NCI-H2107 treated with DMSO at 0.1 percent for 48 hours (cell line): ENCODE measurements around the gene MRPL37.
"Not testable (repeated sequence)": the region's sequence is repeated elsewhere in the genome, so short reads cannot be mapped to it uniquely, and the experiment has no call there.

ENCODE experiments used
- DNase-seq: peaks from one replicate; lab custom pipeline; 2025; ENCODE audit not compliant: unreplicated experiment; lab: John Stamatoyannopoulos, UW

The MRPL37 gene

DNA sequence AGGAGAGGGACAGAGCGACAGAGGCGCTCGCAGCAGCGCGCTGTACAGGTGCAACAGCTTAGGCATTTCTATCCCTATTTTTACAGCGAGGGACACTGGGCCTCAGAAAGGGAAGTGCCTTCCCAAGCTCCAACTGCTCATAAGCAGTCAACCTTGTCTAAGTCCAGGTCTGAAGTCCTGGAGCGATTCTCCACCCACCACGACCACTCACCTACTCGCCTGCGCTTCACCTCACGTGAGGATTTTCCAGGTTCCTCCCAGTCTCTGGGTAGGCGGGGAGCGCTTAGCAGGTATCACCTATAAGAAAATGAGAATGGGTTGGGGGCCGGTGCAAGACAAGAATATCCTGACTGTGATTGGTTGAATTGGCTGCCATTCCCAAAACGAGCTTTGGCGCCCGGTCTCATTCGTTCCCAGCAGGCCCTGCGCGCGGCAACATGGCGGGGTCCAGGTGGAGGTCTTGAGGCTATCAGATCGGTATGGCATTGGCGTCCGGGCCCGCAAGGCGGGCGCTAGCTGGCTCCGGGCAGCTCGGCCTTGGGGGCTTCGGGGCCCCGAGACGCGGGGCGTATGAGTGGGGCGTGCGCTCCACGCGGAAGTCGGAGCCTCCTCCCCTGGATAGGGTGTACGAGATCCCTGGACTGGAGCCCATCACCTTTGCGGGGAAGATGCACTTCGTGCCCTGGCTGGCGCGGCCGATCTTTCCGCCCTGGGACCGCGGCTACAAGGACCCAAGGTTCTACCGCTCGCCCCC, at the start of gene MRPL37, which contains the start of gene CYB5RL:
Gene MRPL37, plus strand, starts transcription at position 403 of the 754 bp plus-strand sequence. Its CDS starts 77 bp downstream, at position 480.
Gene CYB5RL, minus strand, starts transcription at position 266 of the 754 bp plus-strand sequence. CDS start 4,414 bp downstream, outside the sequence.
- DNase-seq: peak; percentile 99

DNA sequence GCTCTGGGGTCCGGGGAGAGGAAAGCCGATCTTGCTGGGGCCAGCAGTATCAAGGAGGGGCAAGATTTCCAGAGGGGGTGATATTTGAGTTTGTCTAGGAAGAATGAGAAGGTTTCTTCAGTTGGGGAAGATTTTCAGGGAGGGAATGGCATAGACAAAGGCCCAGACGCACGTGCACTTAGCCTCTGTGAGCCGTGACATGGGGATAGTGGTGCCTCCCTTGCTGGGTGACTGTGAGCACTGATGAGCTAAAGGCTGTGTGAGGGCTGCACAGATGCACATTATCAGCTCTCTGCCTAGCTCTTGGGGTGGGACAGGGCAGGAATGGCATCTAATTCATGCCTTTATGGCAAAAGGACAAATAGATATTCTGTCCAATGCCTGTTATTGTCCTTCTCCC, 49.0 kb upstream of the MRPL37 start:
- DNase-seq: no peak

DNA sequence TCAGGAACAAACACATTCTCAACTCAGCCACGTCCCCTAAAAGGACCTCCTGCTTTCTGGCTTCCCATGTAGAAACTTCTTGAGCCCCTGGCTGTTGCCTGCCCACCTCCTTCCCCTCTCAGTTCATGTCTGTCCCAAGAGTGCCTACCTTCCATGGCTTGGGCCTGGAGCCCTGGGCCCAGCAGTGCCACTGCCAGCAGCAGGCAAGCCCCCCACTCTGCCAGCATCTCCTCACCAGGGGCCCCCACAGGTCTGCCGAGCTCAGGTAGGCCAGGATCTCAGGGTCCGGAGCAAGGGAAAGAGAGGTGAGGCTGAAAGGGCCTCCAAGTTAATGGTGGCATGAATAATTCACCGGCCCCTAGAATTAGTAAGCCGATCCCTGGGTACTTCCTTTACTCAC, 47.3 kb upstream of the MRPL37 start, which contains the start of gene CDCP2:
Gene CDCP2, minus strand, starts transcription at position 305 of the 400 bp plus-strand sequence. Its CDS starts 78 bp downstream, at position 227.
- DNase-seq: no peak

DNA sequence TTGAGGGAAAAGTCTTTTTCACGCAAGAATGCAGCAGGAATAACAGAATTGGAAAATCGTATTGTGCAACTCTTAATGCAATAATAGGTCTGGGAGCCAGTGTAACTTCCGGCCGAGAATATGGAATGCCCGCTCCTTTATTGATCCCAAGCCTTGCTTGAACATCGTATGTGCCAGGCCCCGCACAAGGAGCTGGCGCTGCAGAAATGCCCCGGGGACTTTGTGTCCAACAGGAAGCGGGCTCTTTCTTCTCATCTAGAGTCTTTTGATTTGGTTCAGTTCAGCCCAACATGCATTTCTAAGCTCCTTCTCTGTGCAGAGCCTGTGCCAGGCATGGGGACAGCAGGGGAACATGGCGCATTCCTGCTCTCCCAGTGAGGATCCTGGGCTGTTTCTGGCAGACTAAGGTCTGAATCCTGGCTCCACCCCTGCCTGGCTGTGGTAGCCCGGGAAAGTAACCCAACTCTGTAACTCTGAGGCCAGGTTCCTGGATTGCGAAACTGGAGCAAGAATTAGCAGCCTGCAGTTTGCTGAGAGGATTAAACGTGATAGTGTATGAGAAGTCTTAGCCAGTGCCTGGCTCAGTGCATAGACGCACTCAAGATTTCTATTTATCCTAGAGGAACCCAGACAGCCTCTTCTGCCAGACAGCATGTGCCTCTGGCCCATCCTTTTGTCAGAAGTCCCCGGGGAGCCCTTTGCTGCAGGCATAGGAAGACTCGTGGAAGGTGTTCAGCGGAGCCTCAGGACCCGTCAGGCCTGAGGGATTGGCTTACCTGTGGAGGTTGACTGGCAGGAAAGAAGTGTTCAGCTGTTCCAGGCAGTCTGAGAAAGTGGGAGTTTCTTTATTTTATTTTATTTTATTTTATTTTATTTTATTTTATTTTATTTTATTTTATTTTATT, 46.2 kb upstream of the MRPL37 start:
- peak; percentile 58 for DNase-seq

DNA sequence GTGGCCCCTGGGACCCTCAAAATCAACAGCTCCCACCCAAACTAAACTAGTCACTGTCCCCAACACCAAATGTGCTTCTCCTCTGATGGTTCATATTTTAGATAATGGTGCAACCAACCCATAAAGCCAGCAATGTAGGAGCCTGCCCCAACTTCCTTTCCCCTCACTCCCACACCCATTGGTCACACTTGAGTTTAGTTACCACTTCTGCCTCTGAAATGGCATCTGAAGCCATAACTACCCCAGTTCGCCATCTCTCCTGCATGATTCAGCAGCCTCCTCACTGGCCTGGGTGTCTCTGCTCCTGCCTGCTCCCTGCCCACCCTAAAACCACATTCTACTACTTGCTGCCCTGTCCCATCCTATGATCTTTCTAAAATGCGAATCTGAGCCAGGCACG, 43.8 kb upstream of the MRPL37 start:
- DNase-seq: no peak

DNA sequence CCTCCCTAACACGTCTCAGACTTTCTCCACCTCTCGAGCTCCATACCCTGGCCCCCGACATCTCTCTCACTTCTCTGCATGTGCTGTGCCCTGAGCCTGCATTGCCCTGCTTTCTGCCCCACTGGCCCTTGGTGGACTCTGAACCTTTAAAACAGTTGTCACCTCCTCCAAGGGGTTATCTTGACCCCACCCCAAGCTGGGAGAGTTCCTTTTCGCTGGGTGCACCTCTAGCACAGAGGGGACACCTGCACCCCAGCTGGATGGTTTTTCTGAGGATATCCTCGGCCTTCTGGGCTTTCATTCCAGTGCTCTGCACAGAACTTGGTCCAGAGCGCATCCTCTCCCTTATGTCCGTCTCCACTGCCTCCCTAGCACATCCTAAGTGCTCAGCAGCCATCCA, 43.0 kb upstream of the MRPL37 start:
- no peak for DNase-seq

DNA sequence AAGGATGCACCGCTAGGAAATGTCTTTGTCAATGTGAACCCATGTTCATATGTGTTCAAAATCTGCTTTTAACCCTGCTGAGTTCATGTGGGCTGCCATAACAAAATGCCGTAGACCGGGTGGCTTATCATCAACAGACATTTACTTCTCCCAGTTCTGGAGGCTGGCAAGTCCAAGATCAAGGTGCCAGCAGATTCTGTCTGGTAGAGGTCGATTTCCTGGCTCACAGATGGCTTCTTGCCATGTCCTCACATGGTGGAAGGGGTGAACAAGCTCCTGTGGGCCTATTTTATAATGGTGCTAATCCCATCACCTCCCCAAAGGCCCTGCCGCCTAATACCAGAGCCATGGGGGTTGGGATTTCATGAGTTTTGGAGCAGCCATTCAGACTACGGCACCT, 42.6 kb upstream of the MRPL37 start:
- no peak for DNase-seq

DNA sequence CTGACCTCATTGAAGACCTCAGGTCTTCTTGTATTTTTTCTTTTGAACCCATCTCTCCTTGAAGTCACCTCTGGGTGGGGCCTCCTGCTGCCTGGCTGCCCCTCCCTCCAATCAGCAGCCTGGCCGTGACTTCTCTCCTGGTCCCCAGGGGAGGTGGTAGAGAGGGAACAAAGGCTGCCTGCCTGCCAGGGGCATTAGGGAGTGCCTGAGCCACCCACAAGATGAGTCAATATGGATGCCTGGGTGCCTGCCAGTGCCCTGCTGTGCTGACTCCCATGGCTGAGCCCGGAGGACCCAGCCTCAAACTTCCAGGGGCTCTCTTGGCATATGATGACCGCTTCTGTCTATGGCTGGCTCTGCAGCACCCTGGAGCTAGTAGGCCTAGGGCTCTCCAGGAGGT, 41.9 kb upstream of the MRPL37 start:
- DNase-seq: peak; percentile 76

DNA sequence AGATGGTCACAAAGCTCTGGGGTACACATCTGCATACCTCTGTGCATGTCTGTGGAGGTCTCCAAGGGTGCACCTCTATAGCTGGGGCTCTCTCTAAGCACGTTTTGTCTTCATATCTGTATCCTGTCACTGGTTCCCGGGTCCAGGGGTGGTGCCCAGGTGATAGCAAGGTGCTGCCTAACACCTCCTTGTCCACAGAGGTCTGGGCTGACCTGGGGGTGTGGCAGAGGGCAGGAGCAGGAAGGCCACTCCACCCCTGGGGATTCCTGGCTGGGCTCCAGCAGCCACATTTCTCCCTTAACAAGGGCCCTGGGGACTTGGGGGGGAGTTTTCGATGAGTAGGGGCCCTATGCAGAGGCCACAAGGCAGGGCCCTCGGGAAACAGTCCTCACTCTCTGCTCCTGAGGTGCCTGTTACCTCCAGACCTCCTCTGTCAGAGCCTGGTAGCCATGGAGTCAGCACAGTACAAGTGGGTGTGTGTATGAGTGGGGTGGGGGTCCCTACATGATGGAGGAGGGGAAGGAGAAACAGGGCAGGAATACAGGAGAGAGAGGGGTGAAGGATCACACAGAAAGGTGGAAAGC, 40.1 kb upstream of the MRPL37 start:
- no peak for DNase-seq

DNA sequence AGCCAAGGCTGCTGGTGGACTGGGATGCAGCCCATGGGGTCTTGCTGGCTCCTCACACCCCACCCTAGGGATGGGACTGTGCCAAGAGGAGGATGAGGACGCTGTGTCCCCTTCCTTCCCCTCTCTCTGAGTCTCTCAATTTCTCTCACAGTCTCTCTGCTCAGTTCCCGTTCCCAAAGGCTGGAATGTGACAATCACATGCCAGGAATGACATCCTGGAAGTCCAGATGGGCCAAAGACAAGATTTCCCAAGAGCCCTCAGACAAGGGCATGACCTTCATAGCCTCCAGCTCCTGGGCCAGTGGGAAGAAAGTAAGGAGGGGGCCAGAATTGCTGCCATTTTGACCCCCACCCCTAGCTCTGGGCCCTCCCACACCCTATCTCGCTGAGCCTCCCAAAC, 39.6 kb upstream of the MRPL37 start:
- no peak for DNase-seq

DNA sequence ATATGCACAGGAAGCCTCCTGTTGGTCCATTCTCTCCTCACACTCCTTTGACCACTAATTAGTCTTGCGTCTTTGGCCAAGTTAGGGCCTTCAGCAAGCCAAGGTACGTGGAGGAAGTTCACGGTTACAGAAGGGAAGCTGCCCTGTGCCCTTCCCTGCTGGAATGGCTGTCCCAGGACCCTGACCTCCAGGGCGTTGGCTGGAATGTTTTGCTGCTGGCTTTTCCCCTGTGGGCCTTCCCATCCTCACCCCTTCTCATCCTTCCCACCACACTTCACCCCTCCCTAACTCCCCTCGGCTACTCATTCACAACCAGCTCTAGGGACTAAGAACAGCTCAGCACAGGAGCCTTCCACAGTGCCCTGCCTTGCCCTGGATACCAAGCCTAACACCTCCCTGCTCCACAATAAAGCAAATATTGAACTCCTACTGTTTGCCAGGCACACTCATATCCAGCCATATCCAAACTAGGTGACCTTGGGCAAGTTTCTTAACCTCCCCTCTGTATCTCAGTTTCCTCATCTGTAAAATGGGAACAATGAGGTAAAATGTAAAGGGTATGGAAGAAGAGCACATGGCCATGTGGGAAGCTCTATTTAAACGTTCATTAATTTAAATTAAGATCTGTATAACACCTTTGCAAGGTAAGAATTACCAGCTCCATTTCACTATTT, 38.3 kb upstream of the MRPL37 start:
- DNase-seq: no peak

DNA sequence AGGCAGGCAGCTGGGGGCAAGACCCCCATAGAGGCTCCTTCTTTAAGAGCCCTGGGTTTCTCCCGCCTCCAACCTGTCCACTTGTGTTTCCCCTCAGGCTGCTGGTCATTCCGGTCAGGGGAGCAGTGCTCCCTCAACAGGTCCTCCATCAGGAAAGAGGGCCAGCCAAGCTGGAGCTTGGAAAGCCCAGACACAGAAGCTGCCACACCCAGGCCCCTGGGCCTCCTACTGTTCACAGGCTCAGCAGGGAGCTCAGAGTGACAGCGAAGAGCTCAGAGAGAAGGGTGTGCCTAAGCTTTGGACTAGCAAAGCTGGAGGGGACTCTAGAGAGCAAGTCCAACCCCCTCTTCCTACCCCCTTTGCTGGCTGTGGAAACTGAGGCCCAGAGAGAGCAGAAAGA, 36.9 kb upstream of the MRPL37 start:
- DNase-seq: no peak

DNA sequence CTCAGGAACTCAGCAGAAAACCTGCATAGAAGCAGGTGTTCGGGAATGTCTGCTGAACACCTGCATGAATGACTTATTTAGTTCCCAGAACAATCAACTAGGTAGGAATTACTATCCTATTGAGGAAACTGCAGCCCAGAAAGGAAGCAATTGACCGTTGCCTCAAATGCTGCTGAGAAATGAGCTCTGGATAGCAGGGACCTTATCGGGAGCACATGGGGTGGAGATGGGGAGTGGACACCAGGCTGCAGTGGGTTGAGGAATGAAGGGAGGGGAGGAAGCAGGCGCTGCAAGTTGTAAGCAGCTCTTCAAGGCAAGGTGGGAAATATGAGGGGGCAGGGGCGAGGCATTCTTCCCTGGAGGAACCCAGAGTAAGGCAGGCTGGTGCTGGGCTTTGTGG, 36.4 kb upstream of the MRPL37 start:
- DNase-seq: no peak

DNA sequence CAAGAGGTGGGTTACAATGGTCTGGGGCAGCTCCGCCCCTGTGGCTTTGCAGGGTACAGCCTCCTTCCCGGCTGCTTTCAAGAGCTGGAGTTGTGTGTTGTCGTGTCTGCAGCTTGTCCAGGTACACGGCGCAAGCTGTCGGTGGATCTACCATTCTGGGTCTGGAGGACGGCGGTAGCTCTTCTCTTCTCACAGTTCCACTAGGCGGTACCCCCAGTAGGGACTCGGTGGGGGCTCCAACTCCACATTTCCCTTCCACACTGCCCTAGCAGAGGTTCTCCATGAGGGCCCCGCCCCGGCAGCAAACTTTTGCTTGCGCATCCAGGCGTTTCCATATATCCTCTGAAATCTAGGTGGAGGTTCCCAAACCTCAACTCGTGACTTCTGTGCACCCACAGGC, 34.8 kb upstream of the MRPL37 start:
- no peak for DNase-seq

DNA sequence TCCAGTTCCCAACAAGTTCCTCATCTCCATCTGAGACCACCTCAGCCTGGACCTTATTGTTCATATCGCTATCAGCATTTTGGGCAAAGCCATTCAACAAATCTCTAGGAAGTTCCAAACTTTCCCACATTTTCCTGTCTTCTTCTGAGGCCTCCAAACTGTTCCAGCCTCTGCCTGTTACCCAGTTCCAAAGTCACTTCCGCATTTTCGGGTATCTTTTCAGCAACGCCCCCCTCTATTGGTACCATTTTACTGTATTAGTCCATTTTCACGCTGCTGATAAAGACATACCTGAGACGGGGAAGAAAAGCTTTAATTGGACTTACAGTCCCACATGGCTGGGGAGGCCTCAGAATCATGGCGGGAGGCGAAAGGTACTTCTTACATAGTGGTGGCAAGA, 33.6 kb upstream of the MRPL37 start:
- not testable (repeated sequence) for DNase-seq

DNA sequence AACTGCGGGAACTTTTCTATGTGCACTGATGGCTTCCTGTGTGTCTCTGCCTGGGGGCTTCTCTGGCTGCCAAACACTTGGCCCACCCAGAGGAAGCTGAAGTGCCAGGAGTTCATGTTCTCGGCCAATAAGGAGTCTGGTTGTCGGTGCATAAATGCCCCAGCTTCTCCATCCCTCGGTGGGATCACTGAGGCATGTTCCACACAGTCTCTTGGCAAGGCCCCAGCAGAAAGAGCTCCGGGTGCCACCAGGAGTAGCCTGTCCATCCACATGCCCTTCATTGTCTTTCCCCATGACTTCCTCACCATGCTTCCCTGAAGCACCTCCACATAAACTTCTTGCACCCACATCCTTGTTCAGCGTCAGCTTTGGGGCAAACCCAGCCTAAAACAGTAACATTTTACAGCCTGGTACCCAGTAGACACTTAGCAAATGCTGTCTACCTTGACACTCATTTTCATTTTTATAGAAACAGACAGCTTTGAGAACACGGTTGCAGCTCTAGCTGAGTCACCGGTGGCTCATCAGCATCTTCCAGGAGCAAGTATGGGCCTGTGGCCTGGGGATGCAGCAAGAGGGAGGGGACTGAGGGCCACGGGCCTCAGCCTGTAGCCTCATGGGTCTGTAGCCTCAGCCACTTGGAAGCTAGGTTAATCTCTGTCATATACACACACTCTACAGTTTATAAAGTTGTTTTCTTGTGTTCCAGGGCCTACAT, 32.4 kb upstream of the MRPL37 start:
- no peak for DNase-seq

DNA sequence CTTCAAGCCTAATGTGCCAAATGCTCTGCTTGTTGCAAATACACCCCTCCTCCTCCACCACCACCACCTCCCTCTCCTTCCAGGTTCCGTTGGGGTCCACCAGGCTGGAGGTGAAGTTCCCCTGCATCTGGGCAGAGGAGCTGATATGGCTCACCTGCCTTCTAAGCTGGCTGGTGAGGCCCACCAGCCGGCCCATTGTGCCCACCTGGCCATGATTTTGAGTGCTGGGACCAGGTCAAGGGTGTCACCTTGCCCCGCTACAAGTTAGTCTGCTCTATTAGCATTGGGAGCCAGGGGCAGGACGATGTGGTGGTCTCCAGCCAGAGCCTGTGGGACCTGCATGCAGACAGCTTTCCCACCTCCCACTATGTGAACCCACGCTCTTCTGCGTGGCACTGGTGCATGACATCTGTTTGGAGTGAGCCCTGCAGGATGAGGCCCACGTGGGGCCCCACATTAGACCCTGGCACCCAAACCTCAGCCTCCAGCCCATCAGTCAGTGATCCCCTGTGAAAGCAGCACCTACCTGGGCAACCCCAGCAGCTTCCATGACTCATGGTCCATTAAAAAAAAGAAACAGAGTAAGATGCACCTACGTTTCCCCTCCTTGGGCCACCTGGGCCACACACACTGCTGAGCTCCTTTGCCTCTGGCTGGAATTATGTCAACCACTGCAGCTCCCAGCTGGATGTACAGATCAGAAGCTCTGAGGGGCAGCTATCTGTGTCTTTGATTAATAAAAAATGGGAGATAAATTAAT, 31.6 kb upstream of the MRPL37 start:
- DNase-seq: no peak

DNA sequence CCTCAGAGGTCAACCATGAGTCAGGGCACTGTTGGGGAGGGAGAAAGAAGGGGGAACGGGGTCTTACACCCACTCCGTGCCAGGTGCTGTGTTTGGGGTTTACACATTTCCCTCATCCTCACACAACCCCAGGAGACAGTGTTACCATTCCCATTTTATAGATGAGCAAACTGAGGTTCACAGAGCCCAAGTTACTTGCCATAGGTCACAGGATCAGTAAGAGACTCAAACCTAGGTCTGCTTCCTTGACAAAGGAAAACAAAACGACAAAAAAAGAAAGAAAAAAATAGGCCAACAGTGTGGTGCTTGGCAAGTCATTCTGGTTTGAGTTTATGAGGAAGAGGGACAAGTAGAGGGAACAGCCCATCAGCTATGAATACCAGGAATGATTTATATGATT, 30.9 kb upstream of the MRPL37 start:
- no peak for DNase-seq

DNA sequence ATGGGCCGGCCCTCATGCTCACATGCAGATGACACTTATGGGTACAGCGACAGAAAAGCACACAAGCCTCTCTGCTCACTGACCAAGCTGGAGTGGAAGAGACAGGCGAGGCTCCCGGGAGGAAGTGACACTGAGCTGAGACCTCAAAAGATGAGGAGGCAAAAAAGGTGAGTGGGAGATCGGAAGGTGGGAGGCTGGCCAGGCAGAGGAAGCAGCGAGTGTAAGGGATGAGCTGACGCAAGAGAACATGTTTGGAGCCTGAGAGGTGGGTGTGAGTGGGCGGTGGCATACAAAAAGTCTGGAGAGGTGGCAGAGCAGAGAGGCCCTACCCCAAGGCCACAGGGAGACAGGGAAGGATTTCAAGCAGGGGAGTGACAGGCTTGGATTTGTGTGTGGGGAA, 29.0 kb upstream of the MRPL37 start:
- no peak for DNase-seq

DNA sequence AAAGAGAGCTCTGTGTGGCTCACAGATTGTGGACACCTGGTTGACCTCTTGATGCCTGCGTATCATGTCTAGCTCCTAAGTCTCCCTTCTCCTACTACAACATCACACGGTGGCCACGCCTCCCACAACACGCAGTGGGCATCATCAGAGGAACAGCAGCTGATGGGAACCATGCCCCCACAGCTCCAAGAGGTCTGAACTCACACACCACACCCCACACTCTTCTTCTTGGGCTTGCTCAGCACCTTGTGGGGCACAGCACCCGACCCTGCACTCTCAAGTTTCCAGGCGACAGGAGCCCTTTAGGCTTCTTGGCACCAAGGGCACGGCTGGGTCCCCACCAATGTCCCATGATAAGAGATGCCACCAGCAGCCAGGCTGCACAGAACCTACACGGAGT, 28.4 kb upstream of the MRPL37 start:
- no peak for DNase-seq
